K562 (cell line): Measurements from ENCODE around the gene HOOK1. TPM values are rescaled to one million over a fixed set of nuclear protein-coding genes. Genes with fewer than 3 reads are reported as not detected.

Experiments
- ASH1L ChIP-seq: fragments of 450-650 bp; IDR thresholded peaks from 2 replicates; pipeline ENCODE4 v1.6.1; 2018; ENCODE audit warnings: borderline replicate concordance, mild to moderate bottlenecking, low read depth; ENCODE audit not compliant: partially characterized antibody
- ATF6 ChIP-seq: sonication (generic); formaldehyde crosslinking; IDR thresholded peaks from 2 replicates; pipeline ENCODE4 v1.4.0; 2020; ENCODE audit warnings: mild to moderate bottlenecking, missing genetic modification reagents
- C11orf30 ChIP-seq: fragments of 450-650 bp; IDR thresholded peaks from 2 replicates; pipeline ENCODE4 v1.6.1; 2016; ENCODE audit warnings: low read depth, mild to moderate bottlenecking
- CBX3 ChIP-seq, 2 experiments: IDR thresholded peaks; 1 replicate in 1 of 2; 2 replicates in 1 of 2; pipeline ENCODE4 v1.6.1; 2012; ENCODE audit warnings: inconsistent platforms in 2 of 2, low read length in 2 of 2, borderline replicate concordance in 1 of 2, control low read depth in 1 of 2
- FOSL1 ChIP-seq: fragments of 200-800 bp; sonication (Bioruptor generic); conservative IDR thresholded peaks from 2 replicates; pipeline ENCODE4 v1.6.1; 2016; ENCODE audit warnings: missing genetic modification characterization, missing compliant biosample characterization
- HNRNPL ChIP-seq: fragments of 200-400 bp; formaldehyde crosslinking; IDR thresholded peaks from 2 replicates; pipeline ENCODE4 v1.6.1; 2017; ENCODE audit warnings: low read depth, mild to moderate bottlenecking, low read length
- HNRNPUL1 ChIP-seq: fragments of 200-400 bp; formaldehyde crosslinking; IDR thresholded peaks from 2 replicates; pipeline ENCODE4 v1.6.1; 2017; ENCODE audit warnings: low read length
- MIER1 ChIP-seq: fragments of 450-650 bp; IDR thresholded peaks from 2 replicates; pipeline ENCODE4 v1.6.1; 2016; ENCODE audit warnings: antibody characterized with exemption, mild to moderate bottlenecking, low read depth
- PRPF4 ChIP-seq: fragments of 200-400 bp; formaldehyde crosslinking; IDR thresholded peaks from one replicate; pipeline ENCODE4 v1.6.1; 2017; ENCODE audit warnings: low read length, low read depth, mild to moderate bottlenecking; ENCODE audit not compliant: insufficient read depth, poor library complexity, severe bottlenecking
- RBM22 ChIP-seq: fragments of 200-400 bp; formaldehyde crosslinking; IDR thresholded peaks from 2 replicates; pipeline ENCODE4 v1.6.1; 2018; ENCODE audit warnings: low read length, low read depth; ENCODE audit not compliant: poor library complexity, severe bottlenecking
- ZNF41 ChIP-seq: fragments of 250-450 bp; sonication (Bioruptor Pico); conservative IDR thresholded peaks from 2 replicates; pipeline ENCODE4 v1.4.0; 2020; ENCODE audit warnings: mild to moderate bottlenecking
- polyA plus RNA-seq, 8 experiments: library from polyadenylated mRNA; depleted of rRNA in 4 of 8; stranded (reverse) in 5 of 8; unstranded in 3 of 8; fragments of >200 nt; fragmentation: Nextera tagmentation in 2 of 8; fragmentation: Illumina TruSeq in 1 of 8; extraction: Ambion mirVana in 2 of 8; extraction: Trizol in 1 of 8; gene quantifications; 2 replicates each; pipeline versions ENCODE4 v1.2.1 to v1.2.3, GENCODE V29; 2011 to 2014; ENCODE audit warnings: inconsistent platforms in 1 of 8, missing spikeins in 1 of 8
- total RNA-seq, 7 experiments: library from RNA; depleted of rRNA in 6 of 7; stranded (reverse); fragments of >200 nt in 6 of 7; fragmentation: Illumina TruSeq in 2 of 7; extraction: Trizol in 2 of 7; gene quantifications; 2 replicates each; pipeline versions ENCODE4 v1.2.1 to v1.2.3, GENCODE V29; 2011 to 2021; ENCODE audit warnings: low replicate concordance in 1 of 7

Gene HOOK1
- total and polyA plus RNA-seq, 9 of the 15 experiments (the other 6 are each of a cell fraction or from before 2014, with no cell fraction given): 0.11 to 0.18 TPM; not detected in 7

DNA sequence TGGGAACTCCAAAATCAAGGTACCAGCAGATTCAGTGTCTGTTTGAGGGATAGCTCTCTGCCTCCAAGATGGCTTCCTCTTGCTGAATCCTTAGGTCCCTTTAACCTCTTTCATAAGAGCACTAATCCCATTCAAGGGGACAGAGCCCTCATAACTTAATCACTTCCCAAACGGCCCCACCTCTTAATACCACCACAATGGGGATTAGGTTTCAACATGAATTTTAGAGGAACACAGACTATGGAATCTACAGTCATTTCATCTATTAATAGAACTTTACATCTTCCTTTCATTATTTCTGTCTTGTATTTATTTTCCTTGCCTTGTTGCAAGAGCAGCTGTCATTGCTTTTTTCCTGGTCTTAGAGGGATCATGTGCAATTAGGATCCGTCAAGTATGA, 30.3 kb downstream of the HOOK1 start (continued):
- no peak for TF ChIP-seq RBM22
- no peak for TF ChIP-seq HNRNPL
- no peak for TF ChIP-seq CBX3 (IDR thresholded peaks at IDR 0.05; ENCODE audit: borderline replicate concordance in 1 of 2, low read length in 2 of 2)
- TF ChIP-seq FOSL1: no peak
- TF ChIP-seq ZNF41 (CRISPR knock-in tag): no peak
- no peak for TF ChIP-seq PRPF4
- no peak for TF ChIP-seq ATF6 (CRISPR knock-in tag)
- no peak for TF ChIP-seq ASH1L
- TF ChIP-seq C11orf30: no peak
- TF ChIP-seq HNRNPUL1: no peak
- no peak for TF ChIP-seq MIER1
